HG02870 (cell line): ENCODE results near the gene TACR1.
"Not testable (repeated sequence)": the region's sequence is repeated elsewhere in the genome, so short reads cannot be mapped to it uniquely, and the experiment has no call there.

ENCODE experiments used
- ATAC-seq: cut with Tn5 transposase; IDR thresholded peaks from one replicate; pipeline ENCODE4 v1.9.1; 2021; ENCODE audit warnings: mild to moderate bottlenecking, moderate library complexity; ENCODE audit not compliant: unreplicated experiment

TACR1 gene

GRCh38 chr2:75195076-75195691 is 4.1 kb downstream of the TACR1 start:
- no peak for ATAC-seq

- no peak for ATAC-seq
Measured at GRCh38 chr2:75194184-75194868, 5.0 kb downstream of the TACR1 start.

GRCh38 chr2:75192496-75192895 is 6.8 kb downstream of the TACR1 start:
- ATAC-seq: no peak

- ATAC-seq: no peak
Measured at GRCh38 chr2:75190271-75190990, 8.9 kb downstream of the TACR1 start.

GRCh38 chr2:75186821-75187220 is 12.5 kb downstream of the TACR1 start:
- ATAC-seq: no peak

GRCh38 chr2:75182606-75183005 is 16.7 kb downstream of the TACR1 start:
- no peak for ATAC-seq

GRCh38 chr2:75180476-75180875 is 18.8 kb downstream of the TACR1 start:
- no peak for ATAC-seq

GRCh38 chr2:75177427-75177826 is 21.9 kb downstream of the TACR1 start:
- no peak for ATAC-seq

GRCh38 chr2:75175456-75175855 is 23.9 kb downstream of the TACR1 start:
- ATAC-seq: no peak

- ATAC-seq: no peak
Measured at GRCh38 chr2:75174981-75175380, 24.3 kb downstream of the TACR1 start.

GRCh38 chr2:75174519-75174918 is 24.8 kb downstream of the TACR1 start:
- no peak for ATAC-seq

GRCh38 chr2:75173740-75174139 is 25.6 kb downstream of the TACR1 start:
- no peak for ATAC-seq

- not testable (repeated sequence) for ATAC-seq
Measured at GRCh38 chr2:75171423-75171822, 27.9 kb downstream of the TACR1 start.

- no peak for ATAC-seq
Measured at GRCh38 chr2:75170889-75171288, 28.4 kb downstream of the TACR1 start.

- no peak for ATAC-seq
Measured at GRCh38 chr2:75168186-75168585, 31.1 kb downstream of the TACR1 start.

GRCh38 chr2:75166491-75166890 is 32.8 kb downstream of the TACR1 start:
- no peak for ATAC-seq

GRCh38 chr2:75162897-75163296 is 36.4 kb downstream of the TACR1 start:
- ATAC-seq: no peak

- no peak for ATAC-seq
Measured at GRCh38 chr2:75162259-75162658, 37.1 kb downstream of the TACR1 start.

- no peak for ATAC-seq
Measured at GRCh38 chr2:75157435-75157834, 41.9 kb downstream of the TACR1 start.

GRCh38 chr2:75155115-75155514 is 44.2 kb downstream of the TACR1 start:
- ATAC-seq: no peak

- no peak for ATAC-seq
Measured at GRCh38 chr2:75153221-75153620, 46.1 kb downstream of the TACR1 start.

- ATAC-seq: not testable (repeated sequence)
Measured at GRCh38 chr2:75152243-75152642, 47.1 kb downstream of the TACR1 start.
